Measurements from ENCODE around the gene SLC45A2. TPM values are rescaled to one million over a fixed set of nuclear protein-coding genes. Genes with fewer than 3 reads are reported as not detected.

Gene SLC45A2
- total and polyA plus RNA-seq, 4 donors = 0.03 to 0.40 TPM; not detected in 2

GRCh38 chr5:33934176-33934575 is 50.3 kb downstream of the SLC45A2 start:
- DNase-seq = no peak
- no peak overlapping the region for H3K4me3 ChIP-seq
- H3K9me3 ChIP-seq (ENCODE audit: control insufficient read depth in 4 of 4, insufficient read depth in 3 of 4, low read length in 3 of 4) = peaks cover 0 to 6% (median 0%) of the 10 kb centered on the region in 4 donors
- no peaks in the 10 kb centered on the region for H3K36me3 ChIP-seq (ENCODE audit: control insufficient read depth in 4 of 4, insufficient read depth in 4 of 4, low read length in 4 of 4)
- H3K27ac ChIP-seq (ENCODE audit: low read depth in 1 of 2, low read length in 1 of 2) = no peak overlapping the region
- TF ChIP-seq CTCF (IDR thresholded peaks at IDR 0.05; ENCODE audit: control extremely low read depth, extremely low read depth) = no peak
- peaks cover 0 to 18% (median 4%) of the 10 kb centered on the region in 5 donors for H3K4me1 ChIP-seq (ENCODE audit: control insufficient read depth in 5 of 5, insufficient read depth in 5 of 5, low read length in 5 of 5)
- peaks cover 10 to 30% (median 29%) of the 10 kb centered on the region in 3 donors for H3K27me3 ChIP-seq (ENCODE audit: control insufficient read depth in 3 of 3, insufficient read depth in 3 of 3, low read length in 2 of 3)
- H3K9ac ChIP-seq (ENCODE audit: insufficient read depth in 1 of 2, low read length in 2 of 2) = no peak overlapping the region
- no peak for ATAC-seq (ENCODE audit: insufficient read depth, low FRiP score)
- WGBS, 2 donors = 77 to 84% methylated on average over 1 of the region's 1 CpG

- Histone ChIP-seq H3K9me3 (ENCODE audit: control insufficient read depth in 4 of 4, insufficient read depth in 3 of 4, low read length in 3 of 4) (peaks cover 0 to 5% (median 0%) of the 10 kb centered on the region in 4 donors), H3K27me3 (ENCODE audit: control insufficient read depth in 3 of 3, insufficient read depth in 3 of 3, low read length in 2 of 3) (peaks cover 10 to 25% (median 25%) of the 10 kb centered on the region in 3 donors), H3K9ac (ENCODE audit: insufficient read depth in 1 of 2, low read length in 2 of 2) (no peak overlapping the region), H3K4me1 (ENCODE audit: control insufficient read depth in 5 of 5, insufficient read depth in 5 of 5, low read length in 5 of 5) (peaks cover 0 to 18% (median 4%) of the 10 kb centered on the region in 5 donors), H3K4me3 (no peak overlapping the region), H3K27ac (ENCODE audit: low read depth in 1 of 2, low read length in 1 of 2) (no peak overlapping the region), H3K36me3 (ENCODE audit: control insufficient read depth in 4 of 4, insufficient read depth in 4 of 4, low read length in 4 of 4) (no peaks in the 10 kb centered on the region)
- TF ChIP-seq CTCF (IDR thresholded peaks at IDR 0.05; ENCODE audit: control extremely low read depth, extremely low read depth) = no peak
- 89% methylated on average over 3 of the region's 3 CpGs for WGBS, 2 donors
- DNase-seq = no peak
- ATAC-seq (ENCODE audit: insufficient read depth, low FRiP score) = no peak
Measured at GRCh38 chr5:33933723-33934169, 50.7 kb downstream of the SLC45A2 start.

GRCh38 chr5:33931136-33931535 is 53.4 kb downstream of the SLC45A2 start:
- H3K36me3 ChIP-seq (ENCODE audit: control insufficient read depth in 4 of 4, insufficient read depth in 4 of 4, low read length in 4 of 4) = no peaks in the 10 kb centered on the region
- no peak for ATAC-seq (ENCODE audit: insufficient read depth, low FRiP score)
- peaks cover 0 to 2% (median 1%) of the 10 kb centered on the region in 3 donors for H3K27me3 ChIP-seq (ENCODE audit: control insufficient read depth in 3 of 3, insufficient read depth in 3 of 3, low read length in 2 of 3)
- TF ChIP-seq CTCF (IDR thresholded peaks at IDR 0.05; ENCODE audit: control extremely low read depth, extremely low read depth) = no peak
- 82 to 84% methylated on average over 5 of the region's 5 CpGs for WGBS, 2 donors
- peaks cover 0 to 2% (median 0%) of the 10 kb centered on the region in 5 donors for H3K4me1 ChIP-seq (ENCODE audit: control insufficient read depth in 5 of 5, insufficient read depth in 5 of 5, low read length in 5 of 5)
- H3K4me3 ChIP-seq = no peak overlapping the region
- no peak overlapping the region for H3K27ac ChIP-seq (ENCODE audit: low read depth in 1 of 2, low read length in 1 of 2)
- no peaks in the 10 kb centered on the region for H3K9me3 ChIP-seq (ENCODE audit: control insufficient read depth in 4 of 4, insufficient read depth in 3 of 4, low read length in 3 of 4)
- no peak overlapping the region for H3K9ac ChIP-seq (ENCODE audit: insufficient read depth in 1 of 2, low read length in 2 of 2)
- DNase-seq = no peak
